ENCODE results near the gene SLC35B2. TPM values are rescaled to one million over a fixed set of nuclear protein-coding genes. Genes with fewer than 3 reads are reported as not detected.

Gene SLC35B2
- total and polyA plus RNA-seq, 2 experiments from 2014 or later, result 14.0 to 30.9 TPM

DNA sequence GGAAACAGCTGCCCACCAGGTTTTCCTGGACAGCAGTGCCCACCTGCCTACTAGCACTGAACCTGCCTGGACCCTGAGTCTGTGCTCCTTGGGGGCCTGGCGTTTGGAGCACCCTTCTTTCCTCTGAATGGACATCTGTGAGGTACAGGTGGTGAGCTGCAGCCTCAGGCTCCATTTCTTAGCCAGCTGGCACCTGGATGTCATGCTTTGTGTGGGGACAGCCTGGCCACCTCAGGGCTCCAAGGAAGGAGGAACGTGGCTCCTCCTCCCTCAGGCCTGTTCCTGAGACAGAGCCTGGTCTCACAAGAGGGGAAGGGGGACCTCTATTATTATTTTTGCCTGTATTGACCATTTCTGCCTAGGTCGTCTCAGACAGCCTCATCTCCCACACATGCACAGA lies 21.0 kb upstream of the SLC35B2 start:
- no peak overlapping the region for H3K4me2 ChIP-seq
- ATAC-seq (no peak), DNase-seq (ENCODE audit: low spot score) (no peak)
- H3K9me3 Mint-ChIP-seq, result no peaks in the 10 kb centered on the region
- H3K27me3 Mint-ChIP-seq (ENCODE audit: insufficient read depth, low read depth, poor library complexity), result peaks cover 33% of the 10 kb centered on the region
- no peak overlapping the region for H3K27ac ChIP-seq (ENCODE audit: low read depth)
- no peaks in the 10 kb centered on the region for H3K9me2 ChIP-seq (ENCODE audit: insufficient read depth)
- H4K20me1 ChIP-seq (replicated peaks; ENCODE audit: insufficient read depth), result no peaks in the 10 kb centered on the region
- 0 out of 2 replicates have a peak, but pooled peaks cover 8% of the 10 kb centered on the region for H3F3A ChIP-seq (replicated peaks; ENCODE audit: low read depth)
- TF ChIP-seq CREB1 (CRISPR knock-in tag; IDR thresholded peaks at IDR 0.05; ENCODE audit: low read depth) (no peak), ZNF114 (CRISPR knock-in tag; IDR thresholded peaks at IDR 0.05) (no peak), STAT1 (IDR thresholded peaks at IDR 0.05; ENCODE audit: unreplicated experiment) (no peak), EZH2 (IDR thresholded peaks at IDR 0.05; ENCODE audit: low read depth, unreplicated experiment) (no peak), NANOG (IDR thresholded peaks at IDR 0.05; ENCODE audit: borderline replicate concordance) (no peak), ZNF331 (CRISPR knock-in tag; IDR thresholded peaks at IDR 0.05; ENCODE audit: low read depth) (no peak)
- TF ChIP-seq, protein P1, sequence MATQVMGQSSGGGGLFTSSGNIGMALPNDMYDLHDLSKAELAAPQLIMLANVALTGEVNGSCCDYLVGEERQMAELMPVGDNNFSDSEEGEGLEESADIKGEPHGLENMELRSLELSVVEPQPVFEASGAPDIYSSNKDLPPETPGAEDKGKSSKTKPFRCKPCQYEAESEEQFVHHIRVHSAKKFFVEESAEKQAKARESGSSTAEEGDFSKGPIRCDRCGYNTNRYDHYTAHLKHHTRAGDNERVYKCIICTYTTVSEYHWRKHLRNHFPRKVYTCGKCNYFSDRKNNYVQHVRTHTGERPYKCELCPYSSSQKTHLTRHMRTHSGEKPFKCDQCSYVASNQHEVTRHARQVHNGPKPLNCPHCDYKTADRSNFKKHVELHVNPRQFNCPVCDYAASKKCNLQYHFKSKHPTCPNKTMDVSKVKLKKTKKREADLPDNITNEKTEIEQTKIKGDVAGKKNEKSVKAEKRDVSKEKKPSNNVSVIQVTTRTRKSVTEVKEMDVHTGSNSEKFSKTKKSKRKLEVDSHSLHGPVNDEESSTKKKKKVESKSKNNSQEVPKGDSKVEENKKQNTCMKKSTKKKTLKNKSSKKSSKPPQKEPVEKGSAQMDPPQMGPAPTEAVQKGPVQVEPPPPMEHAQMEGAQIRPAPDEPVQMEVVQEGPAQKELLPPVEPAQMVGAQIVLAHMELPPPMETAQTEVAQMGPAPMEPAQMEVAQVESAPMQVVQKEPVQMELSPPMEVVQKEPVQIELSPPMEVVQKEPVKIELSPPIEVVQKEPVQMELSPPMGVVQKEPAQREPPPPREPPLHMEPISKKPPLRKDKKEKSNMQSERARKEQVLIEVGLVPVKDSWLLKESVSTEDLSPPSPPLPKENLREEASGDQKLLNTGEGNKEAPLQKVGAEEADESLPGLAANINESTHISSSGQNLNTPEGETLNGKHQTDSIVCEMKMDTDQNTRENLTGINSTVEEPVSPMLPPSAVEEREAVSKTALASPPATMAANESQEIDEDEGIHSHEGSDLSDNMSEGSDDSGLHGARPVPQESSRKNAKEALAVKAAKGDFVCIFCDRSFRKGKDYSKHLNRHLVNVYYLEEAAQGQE (IDR thresholded peaks at IDR 0.05; ENCODE audit: unreplicated experiment), result no peak
- TF ChIP-seq, protein P2, sequence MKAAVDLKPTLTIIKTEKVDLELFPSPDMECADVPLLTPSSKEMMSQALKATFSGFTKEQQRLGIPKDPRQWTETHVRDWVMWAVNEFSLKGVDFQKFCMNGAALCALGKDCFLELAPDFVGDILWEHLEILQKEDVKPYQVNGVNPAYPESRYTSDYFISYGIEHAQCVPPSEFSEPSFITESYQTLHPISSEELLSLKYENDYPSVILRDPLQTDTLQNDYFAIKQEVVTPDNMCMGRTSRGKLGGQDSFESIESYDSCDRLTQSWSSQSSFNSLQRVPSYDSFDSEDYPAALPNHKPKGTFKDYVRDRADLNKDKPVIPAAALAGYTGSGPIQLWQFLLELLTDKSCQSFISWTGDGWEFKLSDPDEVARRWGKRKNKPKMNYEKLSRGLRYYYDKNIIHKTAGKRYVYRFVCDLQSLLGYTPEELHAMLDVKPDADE (IDR thresholded peaks at IDR 0.05), result no peak
- TF ChIP-seq, protein P3, sequence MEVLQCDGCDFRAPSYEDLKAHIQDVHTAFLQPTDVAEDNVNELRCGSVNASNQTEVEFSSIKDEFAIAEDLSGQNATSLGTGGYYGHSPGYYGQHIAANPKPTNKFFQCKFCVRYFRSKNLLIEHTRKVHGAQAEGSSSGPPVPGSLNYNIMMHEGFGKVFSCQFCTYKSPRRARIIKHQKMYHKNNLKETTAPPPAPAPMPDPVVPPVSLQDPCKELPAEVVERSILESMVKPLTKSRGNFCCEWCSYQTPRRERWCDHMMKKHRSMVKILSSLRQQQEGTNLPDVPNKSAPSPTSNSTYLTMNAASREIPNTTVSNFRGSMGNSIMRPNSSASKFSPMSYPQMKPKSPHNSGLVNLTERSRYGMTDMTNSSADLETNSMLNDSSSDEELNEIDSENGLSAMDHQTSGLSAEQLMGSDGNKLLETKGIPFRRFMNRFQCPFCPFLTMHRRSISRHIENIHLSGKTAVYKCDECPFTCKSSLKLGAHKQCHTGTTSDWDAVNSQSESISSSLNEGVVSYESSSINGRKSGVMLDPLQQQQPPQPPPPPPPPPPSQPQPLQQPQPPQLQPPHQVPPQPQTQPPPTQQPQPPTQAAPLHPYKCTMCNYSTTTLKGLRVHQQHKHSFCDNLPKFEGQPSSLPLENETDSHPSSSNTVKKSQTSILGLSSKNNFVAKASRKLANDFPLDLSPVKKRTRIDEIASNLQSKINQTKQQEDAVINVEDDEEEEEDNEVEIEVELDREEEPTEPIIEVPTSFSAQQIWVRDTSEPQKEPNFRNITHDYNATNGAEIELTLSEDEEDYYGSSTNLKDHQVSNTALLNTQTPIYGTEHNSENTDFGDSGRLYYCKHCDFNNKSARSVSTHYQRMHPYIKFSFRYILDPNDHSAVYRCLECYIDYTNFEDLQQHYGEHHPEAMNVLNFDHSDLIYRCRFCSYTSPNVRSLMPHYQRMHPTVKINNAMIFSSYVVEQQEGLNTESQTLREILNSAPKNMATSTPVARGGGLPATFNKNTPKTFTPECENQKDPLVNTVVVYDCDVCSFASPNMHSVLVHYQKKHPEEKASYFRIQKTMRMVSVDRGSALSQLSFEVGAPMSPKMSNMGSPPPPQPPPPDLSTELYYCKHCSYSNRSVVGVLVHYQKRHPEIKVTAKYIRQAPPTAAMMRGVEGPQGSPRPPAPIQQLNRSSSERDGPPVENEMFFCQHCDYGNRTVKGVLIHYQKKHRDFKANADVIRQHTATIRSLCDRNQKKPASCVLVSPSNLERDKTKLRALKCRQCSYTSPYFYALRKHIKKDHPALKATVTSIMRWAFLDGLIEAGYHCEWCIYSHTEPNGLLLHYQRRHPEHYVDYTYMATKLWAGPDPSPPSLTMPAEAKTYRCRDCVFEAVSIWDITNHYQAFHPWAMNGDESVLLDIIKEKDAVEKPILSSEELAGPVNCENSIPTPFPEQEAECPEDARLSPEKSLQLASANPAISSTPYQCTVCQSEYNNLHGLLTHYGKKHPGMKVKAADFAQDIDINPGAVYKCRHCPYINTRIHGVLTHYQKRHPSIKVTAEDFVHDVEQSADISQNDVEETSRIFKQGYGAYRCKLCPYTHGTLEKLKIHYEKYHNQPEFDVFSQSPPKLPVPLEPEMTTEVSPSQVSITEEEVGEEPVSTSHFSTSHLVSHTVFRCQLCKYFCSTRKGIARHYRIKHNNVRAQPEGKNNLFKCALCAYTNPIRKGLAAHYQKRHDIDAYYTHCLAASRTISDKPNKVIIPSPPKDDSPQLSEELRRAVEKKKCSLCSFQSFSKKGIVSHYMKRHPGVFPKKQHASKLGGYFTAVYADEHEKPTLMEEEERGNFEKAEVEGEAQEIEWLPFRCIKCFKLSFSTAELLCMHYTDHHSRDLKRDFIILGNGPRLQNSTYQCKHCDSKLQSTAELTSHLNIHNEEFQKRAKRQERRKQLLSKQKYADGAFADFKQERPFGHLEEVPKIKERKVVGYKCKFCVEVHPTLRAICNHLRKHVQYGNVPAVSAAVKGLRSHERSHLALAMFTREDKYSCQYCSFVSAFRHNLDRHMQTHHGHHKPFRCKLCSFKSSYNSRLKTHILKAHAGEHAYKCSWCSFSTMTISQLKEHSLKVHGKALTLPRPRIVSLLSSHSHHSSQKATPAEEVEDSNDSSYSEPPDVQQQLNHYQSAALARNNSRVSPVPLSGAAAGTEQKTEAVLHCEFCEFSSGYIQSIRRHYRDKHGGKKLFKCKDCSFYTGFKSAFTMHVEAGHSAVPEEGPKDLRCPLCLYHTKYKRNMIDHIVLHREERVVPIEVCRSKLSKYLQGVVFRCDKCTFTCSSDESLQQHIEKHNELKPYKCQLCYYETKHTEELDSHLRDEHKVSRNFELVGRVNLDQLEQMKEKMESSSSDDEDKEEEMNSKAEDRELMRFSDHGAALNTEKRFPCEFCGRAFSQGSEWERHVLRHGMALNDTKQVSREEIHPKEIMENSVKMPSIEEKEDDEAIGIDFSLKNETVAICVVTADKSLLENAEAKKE (CRISPR knock-in tag; IDR thresholded peaks at IDR 0.05), result no peak
- H3K79me2 ChIP-seq (replicated peaks; ENCODE audit: insufficient read depth), result no peaks in the 10 kb centered on the region
- H2AFZ ChIP-seq, result no peak overlapping the region
- no peak overlapping the region for H3K27ac Mint-ChIP-seq
- peaks cover 4% of the 10 kb centered on the region; the same call in 1 of the 3 replicates for H3K36me3 Mint-ChIP-seq (ENCODE audit: low read depth)
- no peak overlapping the region for H3K4me3 ChIP-seq
- no peaks in the 10 kb centered on the region for H3K4me1 ChIP-seq (ENCODE audit: insufficient read depth)
- no peak overlapping the region for H3K4me3 Mint-ChIP-seq
- H3K27me3 ChIP-seq (ENCODE audit: insufficient read depth), result peaks cover 35% of the 10 kb centered on the region
- peaks cover 5% of the 10 kb centered on the region for H3K4me1 Mint-ChIP-seq
- no peaks in the 10 kb centered on the region for H3K36me3 ChIP-seq (ENCODE audit: insufficient read depth)

Measured in GM23338 (cell line).